Right lobe of liver (tissue), 4 donors: ENCODE data around the gene DUSP12.

Source experiments
- POLR2A ChIP-seq: fragments of 450-650 bp; IDR thresholded peaks from one replicate; pipeline ENCODE4 v1.6.1; 2017; ENCODE audit warnings: antibody characterized with exemption, mild to moderate bottlenecking
- TF ChIP-seq, protein P1 (sequence below), 4 donors: fragments of 200-600 bp in 3 of 4; fragments of 450-650 bp in 1 of 4; IDR thresholded peaks; one replicate each; pipeline versions ENCODE4 v1.5.1 to v1.8.0; 2016 to 2022; ENCODE audit warnings: antibody characterized with exemption in 4 of 4, mild to moderate bottlenecking in 2 of 4
- donor health status: DM: no; HTN: no; CAD: no.
- donor health status: DM: no; HTN: no; CAD: no.
- donor health status: DM: no; HTN: yes; CAD: no.

DNA sequence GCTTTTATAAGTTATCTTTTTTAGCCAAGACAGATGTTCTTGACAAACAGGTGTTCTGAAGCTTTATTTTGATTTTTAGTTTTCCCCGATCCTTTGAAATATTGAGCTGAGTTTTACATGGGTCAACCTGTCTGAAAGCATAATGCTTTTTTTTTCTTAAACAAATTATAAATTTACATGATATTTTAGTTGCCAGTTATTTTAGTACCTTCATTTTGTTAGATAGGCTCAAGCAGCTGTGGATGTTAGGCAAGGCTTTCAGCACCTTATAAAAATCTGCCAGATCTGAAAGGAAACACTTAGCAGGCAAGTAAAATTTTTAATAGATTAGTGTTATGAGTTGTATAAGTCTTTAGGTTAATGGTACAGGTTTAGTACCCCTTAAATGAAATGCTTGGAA lies 50.2 kb downstream of the DUSP12 start:
- TF ChIP-seq, protein P1, sequence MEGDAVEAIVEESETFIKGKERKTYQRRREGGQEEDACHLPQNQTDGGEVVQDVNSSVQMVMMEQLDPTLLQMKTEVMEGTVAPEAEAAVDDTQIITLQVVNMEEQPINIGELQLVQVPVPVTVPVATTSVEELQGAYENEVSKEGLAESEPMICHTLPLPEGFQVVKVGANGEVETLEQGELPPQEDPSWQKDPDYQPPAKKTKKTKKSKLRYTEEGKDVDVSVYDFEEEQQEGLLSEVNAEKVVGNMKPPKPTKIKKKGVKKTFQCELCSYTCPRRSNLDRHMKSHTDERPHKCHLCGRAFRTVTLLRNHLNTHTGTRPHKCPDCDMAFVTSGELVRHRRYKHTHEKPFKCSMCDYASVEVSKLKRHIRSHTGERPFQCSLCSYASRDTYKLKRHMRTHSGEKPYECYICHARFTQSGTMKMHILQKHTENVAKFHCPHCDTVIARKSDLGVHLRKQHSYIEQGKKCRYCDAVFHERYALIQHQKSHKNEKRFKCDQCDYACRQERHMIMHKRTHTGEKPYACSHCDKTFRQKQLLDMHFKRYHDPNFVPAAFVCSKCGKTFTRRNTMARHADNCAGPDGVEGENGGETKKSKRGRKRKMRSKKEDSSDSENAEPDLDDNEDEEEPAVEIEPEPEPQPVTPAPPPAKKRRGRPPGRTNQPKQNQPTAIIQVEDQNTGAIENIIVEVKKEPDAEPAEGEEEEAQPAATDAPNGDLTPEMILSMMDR (IDR thresholded peaks at IDR 0.05) = no peak
- TF ChIP-seq POLR2A = no peak
